ENCODE results near the gene CT83. TPM values are rescaled to one million over a fixed set of nuclear protein-coding genes. Genes with fewer than 3 reads are reported as not detected.
A peak's percentile ranks its signal among the peaks of the same experiment; 100 is the strongest.

Gene CT83
- polyA plus RNA-seq = not detected in 3 replicates
- not detected for polyA plus RNA-seq (2011; ENCODE audit: low read depth)
- polyA plus RNA-seq (2011; cell fraction: cytosol; rRNA removed) = not detected in 2 replicates
- polyA plus RNA-seq (2011; cell fraction: nucleus; rRNA removed) = not detected in 2 replicates
- not detected in 2 replicates for polyA plus RNA-seq (2012; ENCODE audit: low replicate concordance)
- not detected in 3 replicates for polyA minus RNA-seq
- not detected for polyA minus RNA-seq (2011; cell fraction: cytosol; rRNA and poly(A)+ RNA removed)
- not detected in 2 replicates for polyA minus RNA-seq (2011; cell fraction: nucleus; rRNA and poly(A)+ RNA removed)

DNA sequence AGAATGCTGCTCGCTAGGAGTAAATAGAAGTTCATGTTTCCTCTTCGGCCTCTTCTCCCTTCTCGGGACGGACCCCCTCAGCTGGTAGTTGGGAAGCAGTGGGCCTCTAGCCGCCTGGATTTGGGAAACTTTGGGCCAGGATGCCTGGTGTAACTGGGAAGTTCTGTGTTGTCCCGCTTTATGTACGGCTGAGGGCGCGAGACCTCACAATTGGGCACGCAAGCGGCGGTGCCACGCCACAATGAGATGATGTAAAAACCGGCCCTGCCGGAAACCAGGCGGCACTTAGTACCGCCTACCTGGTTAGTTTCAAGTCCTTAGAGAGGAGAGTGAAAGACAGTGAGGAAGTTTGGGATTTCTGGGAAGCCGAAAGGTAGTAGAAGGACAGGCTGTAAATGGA is at the start of gene CT83:
CT83 (minus strand) TSS at position 155 of the 400 bp plus-strand sequence; CDS start at position 35, 120 bp downstream.
- H3K4me3 ChIP-seq (ENCODE audit: control insufficient read depth in 2 of 3, extremely low read depth in 1 of 3, insufficient read depth in 2 of 3, low read depth in 1 of 3, low read length in 3 of 3) = no peak within 1 kb of the TSS
- no peak within 1 kb of the TSS for H3K27ac ChIP-seq (ENCODE audit: control insufficient read depth, insufficient read depth, low read length)
- dilution Hi-C loops (cut with MboI; ENCODE audit: extremely low pct_ligation_motif_present, low sequenced_read_pairs) = no loop called here
- H3K79me2 ChIP-seq (ENCODE audit: control insufficient read depth, insufficient read depth, low read length) = no peaks in the 10 kb centered on the region
- H3K9me3 ChIP-seq (ENCODE audit: control insufficient read depth, low read depth, low read length) = no peaks in the 10 kb centered on the region
- H3K9me1 ChIP-seq (ENCODE audit: control insufficient read depth, extremely low read depth, insufficient read depth, low read length) = no peaks in the 10 kb centered on the region
- no peak within 1 kb of the TSS for H3K9ac ChIP-seq (ENCODE audit: control insufficient read depth, extremely low read depth, insufficient read depth, low read length)
- no peaks in the 10 kb centered on the region for H3K36me3 ChIP-seq (ENCODE audit: control insufficient read depth in 2 of 2, extremely low read depth in 1 of 2, insufficient read depth in 2 of 2, low read length in 2 of 2)
- no peaks in the 10 kb centered on the region for H4K20me1 ChIP-seq (ENCODE audit: control insufficient read depth, extremely low read depth, insufficient read depth, low read length)
- DNase-seq (ENCODE audit: low read depth, low spot score) (no peak), FAIRE-seq (no peak)
- TF ChIP-seq EZH2 (IDR thresholded peaks at IDR 0.05; ENCODE audit: low read length) = no peak
- TF ChIP-seq, protein P1, sequence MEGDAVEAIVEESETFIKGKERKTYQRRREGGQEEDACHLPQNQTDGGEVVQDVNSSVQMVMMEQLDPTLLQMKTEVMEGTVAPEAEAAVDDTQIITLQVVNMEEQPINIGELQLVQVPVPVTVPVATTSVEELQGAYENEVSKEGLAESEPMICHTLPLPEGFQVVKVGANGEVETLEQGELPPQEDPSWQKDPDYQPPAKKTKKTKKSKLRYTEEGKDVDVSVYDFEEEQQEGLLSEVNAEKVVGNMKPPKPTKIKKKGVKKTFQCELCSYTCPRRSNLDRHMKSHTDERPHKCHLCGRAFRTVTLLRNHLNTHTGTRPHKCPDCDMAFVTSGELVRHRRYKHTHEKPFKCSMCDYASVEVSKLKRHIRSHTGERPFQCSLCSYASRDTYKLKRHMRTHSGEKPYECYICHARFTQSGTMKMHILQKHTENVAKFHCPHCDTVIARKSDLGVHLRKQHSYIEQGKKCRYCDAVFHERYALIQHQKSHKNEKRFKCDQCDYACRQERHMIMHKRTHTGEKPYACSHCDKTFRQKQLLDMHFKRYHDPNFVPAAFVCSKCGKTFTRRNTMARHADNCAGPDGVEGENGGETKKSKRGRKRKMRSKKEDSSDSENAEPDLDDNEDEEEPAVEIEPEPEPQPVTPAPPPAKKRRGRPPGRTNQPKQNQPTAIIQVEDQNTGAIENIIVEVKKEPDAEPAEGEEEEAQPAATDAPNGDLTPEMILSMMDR (optimal IDR thresholded peaks at IDR 0.05 in 1 of 3, IDR thresholded peaks at IDR 0.05 in 1 of 3, conservative IDR thresholded peaks at IDR 0.05 in 1 of 3; ENCODE audit: extremely low read depth in 1 of 3, insufficient read depth in 2 of 3, low read length in 3 of 3) = no peak
- no peaks in the 10 kb centered on the region for H3K4me1 ChIP-seq (ENCODE audit: control insufficient read depth, extremely low read depth, insufficient read depth, low read length)
- H2AFZ ChIP-seq (ENCODE audit: control insufficient read depth, low read length) = no peak within 1 kb of the TSS
- no peak within 1 kb of the TSS for H3K4me2 ChIP-seq (ENCODE audit: control insufficient read depth, extremely low read depth, insufficient read depth, low read depth, low read length)
- peaks cover 10% of the 10 kb centered on the region for H3K27me3 ChIP-seq (ENCODE audit: control insufficient read depth, extremely low read depth, insufficient read depth, low read length)

DNA sequence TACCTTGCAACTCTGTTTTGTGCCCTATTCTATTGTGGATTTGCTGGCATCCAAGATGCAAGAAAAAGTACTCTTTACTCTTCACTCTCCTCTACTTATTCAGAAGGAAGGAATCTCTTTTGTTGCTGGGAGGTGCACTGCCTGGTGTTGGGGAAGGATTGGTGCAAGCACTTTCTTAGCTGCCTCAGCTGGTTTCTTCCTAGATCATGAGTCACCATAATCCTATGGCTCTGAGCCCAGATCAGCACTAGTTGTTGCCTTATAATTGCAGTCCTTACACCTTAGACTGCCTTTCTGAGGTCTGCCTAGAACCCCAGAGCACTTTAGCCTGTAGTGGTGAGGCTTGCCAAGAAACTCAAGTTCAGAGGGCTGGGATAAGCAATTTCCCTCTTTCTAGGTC is 37.0 kb upstream of the CT83 start:
- H3K4me2 ChIP-seq (ENCODE audit: control insufficient read depth, extremely low read depth, insufficient read depth, low read depth, low read length) = no peak overlapping the region
- TF ChIP-seq, protein P1 (optimal IDR thresholded peaks at IDR 0.05 in 1 of 3, IDR thresholded peaks at IDR 0.05 in 1 of 3, conservative IDR thresholded peaks at IDR 0.05 in 1 of 3; ENCODE audit: extremely low read depth in 1 of 3, insufficient read depth in 2 of 3, low read length in 3 of 3) = peak in 1 of 3 experiments; percentile 25
- no peak for TF ChIP-seq EZH2 (IDR thresholded peaks at IDR 0.05; ENCODE audit: low read length)
- no peaks in the 10 kb centered on the region for H3K9me3 ChIP-seq (ENCODE audit: control insufficient read depth, low read depth, low read length)
- no peak overlapping the region for H3K9ac ChIP-seq (ENCODE audit: control insufficient read depth, extremely low read depth, insufficient read depth, low read length)
- no peak overlapping the region for H3K4me3 ChIP-seq (ENCODE audit: control insufficient read depth in 2 of 3, extremely low read depth in 1 of 3, insufficient read depth in 2 of 3, low read depth in 1 of 3, low read length in 3 of 3)
- no peaks in the 10 kb centered on the region for H3K9me1 ChIP-seq (ENCODE audit: control insufficient read depth, extremely low read depth, insufficient read depth, low read length)
- DNase-seq (ENCODE audit: low read depth, low spot score) (peak; percentile 5), FAIRE-seq (peak; percentile 67)
- no peaks in the 10 kb centered on the region for H3K79me2 ChIP-seq (ENCODE audit: control insufficient read depth, insufficient read depth, low read length)
- no peaks in the 10 kb centered on the region for H3K27me3 ChIP-seq (ENCODE audit: control insufficient read depth, extremely low read depth, insufficient read depth, low read length)
- no peak overlapping the region for H2AFZ ChIP-seq (ENCODE audit: control insufficient read depth, low read length)
- dilution Hi-C loops (cut with MboI; ENCODE audit: extremely low pct_ligation_motif_present, low sequenced_read_pairs) = no loop called here
- peaks cover 9% of the 10 kb centered on the region for H3K4me1 ChIP-seq (ENCODE audit: control insufficient read depth, extremely low read depth, insufficient read depth, low read length)
- no peaks in the 10 kb centered on the region for H3K36me3 ChIP-seq (ENCODE audit: control insufficient read depth in 2 of 2, extremely low read depth in 1 of 2, insufficient read depth in 2 of 2, low read length in 2 of 2)
- no peaks in the 10 kb centered on the region for H4K20me1 ChIP-seq (ENCODE audit: control insufficient read depth, extremely low read depth, insufficient read depth, low read length)
- H3K27ac ChIP-seq (ENCODE audit: control insufficient read depth, insufficient read depth, low read length) = no peak overlapping the region

Measured in keratinocyte (primary cell).